ENCODE measurements around the gene PAK5.

DNA sequence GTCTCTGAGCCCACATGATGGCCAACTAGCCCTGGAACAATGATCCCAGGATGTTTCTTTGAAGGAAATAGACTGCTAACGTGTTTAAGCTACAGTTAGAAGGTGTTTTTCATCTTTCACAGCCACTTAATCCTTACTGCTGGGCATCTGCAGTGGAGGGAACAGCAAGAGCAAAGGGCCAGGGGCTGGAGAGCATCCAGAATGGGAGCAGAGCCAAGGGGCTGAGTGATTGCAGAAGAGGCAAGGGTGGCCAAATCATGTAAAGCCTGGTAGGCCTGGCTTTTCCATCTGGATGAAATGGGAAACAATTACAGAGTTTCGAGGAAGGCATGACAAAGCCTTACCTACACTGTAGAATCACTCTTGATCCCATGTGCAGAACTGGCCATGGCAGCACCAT, 343.2 kb downstream of the PAK5 start:
- TF ChIP-seq CTCF (IDR thresholded peaks at IDR 0.05) (no peak), EZH2 (IDR thresholded peaks at IDR 0.05; ENCODE audit: borderline replicate concordance, insufficient read depth, low read depth, low read length, poor library complexity, severe bottlenecking) (no peak)

Data from B cell (primary cell).